ENCODE results near the gene NUDT14.

NUDT14 gene

GRCh38 chr14:105177082-105177481 lies 4.0 kb downstream of the NUDT14 start:
- TF ChIP-seq PATZ1 (CRISPR knock-in tag; IDR thresholded peaks at IDR 0.05; ENCODE audit: borderline replicate concordance) (no peak), CSDC2 (CRISPR knock-in tag; IDR thresholded peaks at IDR 0.05) (no peak), POU6F1 (CRISPR knock-in tag; IDR thresholded peaks at IDR 0.05; ENCODE audit: borderline replicate concordance, low read depth) (no peak), CSRNP3 (CRISPR knock-in tag; IDR thresholded peaks at IDR 0.05) (no peak), SNAI2 (CRISPR knock-in tag; IDR thresholded peaks at IDR 0.05) (no peak), ZNF8 (CRISPR knock-in tag; IDR thresholded peaks at IDR 0.05) (no peak), ISL1 (CRISPR knock-in tag; IDR thresholded peaks at IDR 0.05) (no peak), ZNF70 (CRISPR knock-in tag; IDR thresholded peaks at IDR 0.05) (no peak), CREB5 (CRISPR knock-in tag; IDR thresholded peaks at IDR 0.05; ENCODE audit: low read depth) (no peak), TCF4 (CRISPR knock-in tag; IDR thresholded peaks at IDR 0.05; ENCODE audit: borderline replicate concordance) (no peak), ZNF565 (CRISPR knock-in tag; conservative IDR thresholded peaks at IDR 0.05; ENCODE audit: low read depth) (no peak), BACH2 (CRISPR knock-in tag; IDR thresholded peaks at IDR 0.05; ENCODE audit: borderline replicate concordance) (no peak), ZFP30 (CRISPR knock-in tag; IDR thresholded peaks at IDR 0.05) (no peak), TOX (CRISPR knock-in tag; IDR thresholded peaks at IDR 0.05; ENCODE audit: borderline replicate concordance) (no peak)
- no peak for ATAC-seq

- ATAC-seq = no peak
- TF ChIP-seq OSR1 (CRISPR knock-in tag; IDR thresholded peaks at IDR 0.05) = no peak
- no peak for TF ChIP-seq GLIS3 (CRISPR knock-in tag; IDR thresholded peaks at IDR 0.05)
- no peak for TF ChIP-seq CSDC2 (CRISPR knock-in tag; IDR thresholded peaks at IDR 0.05)
- TF ChIP-seq PPARA (CRISPR knock-in tag; IDR thresholded peaks at IDR 0.05; ENCODE audit: borderline replicate concordance) = no peak
- no peak for TF ChIP-seq ZNF8 (CRISPR knock-in tag; IDR thresholded peaks at IDR 0.05)
- TF ChIP-seq BACH2 (CRISPR knock-in tag; IDR thresholded peaks at IDR 0.05; ENCODE audit: borderline replicate concordance) = no peak
- TF ChIP-seq ZNF565 (CRISPR knock-in tag; conservative IDR thresholded peaks at IDR 0.05; ENCODE audit: low read depth) = no peak
These were observed 4.6 kb downstream of the NUDT14 start for GRCh38 chr14:105176513-105176912.

- TF ChIP-seq ZNF70 (CRISPR knock-in tag; IDR thresholded peaks at IDR 0.05) = no peak
- no peak for ATAC-seq
These were observed 6.9 kb downstream of the NUDT14 start for GRCh38 chr14:105173901-105174894.

GRCh38 chr14:105173145-105173544 lies 8.0 kb downstream of the NUDT14 start:
- no peak for ATAC-seq
- TF ChIP-seq CSRNP3 (CRISPR knock-in tag; IDR thresholded peaks at IDR 0.05) (no peak), CSDC2 (CRISPR knock-in tag; IDR thresholded peaks at IDR 0.05) (no peak), PPARA (CRISPR knock-in tag; IDR thresholded peaks at IDR 0.05; ENCODE audit: borderline replicate concordance) (no peak), RARB (CRISPR knock-in tag; IDR thresholded peaks at IDR 0.05) (no peak), ESRRG (CRISPR knock-in tag; IDR thresholded peaks at IDR 0.05) (no peak), ISL1 (CRISPR knock-in tag; IDR thresholded peaks at IDR 0.05) (no peak), GLIS3 (CRISPR knock-in tag; IDR thresholded peaks at IDR 0.05) (no peak), ZNF8 (CRISPR knock-in tag; IDR thresholded peaks at IDR 0.05) (no peak), ZNF70 (CRISPR knock-in tag; IDR thresholded peaks at IDR 0.05) (no peak)
